H7 (cell line): ENCODE data around the gene CSPG4. TPM values are rescaled to one million over a fixed set of nuclear protein-coding genes. Genes with fewer than 3 reads are reported as not detected.
"Not testable (repeated sequence)": the region's sequence is repeated elsewhere in the genome, so short reads cannot be mapped to it uniquely, and the experiment has no call there.

Experiments
- DNase-seq: peaks from one replicate; pipeline ENCODE4 v3.0.0; 2012
- H3K27me3 ChIP-seq: 2 replicates; pipeline ENCODE4 v1.6.0; 2011; ENCODE audit warnings: mild to moderate bottlenecking, low read length; ENCODE audit not compliant: control insufficient read depth, insufficient read depth
- H3K36me3 ChIP-seq: replicated peaks from 2 replicates; pipeline ENCODE4 v1.5.1; 2011; ENCODE audit warnings: low read length; ENCODE audit not compliant: control insufficient read depth, insufficient read depth
- H3K4me3 ChIP-seq: 2 replicates; pipeline ENCODE4 v1.5.1; 2011; ENCODE audit warnings: low read depth, mild to moderate bottlenecking, control low read depth, low read length, moderate library complexity; ENCODE audit not compliant: insufficient read depth
- total RNA-seq: library from RNA; depleted of rRNA; stranded (reverse); fragments of >200 nt; shearing (Covaris generic); gene quantifications from 2 replicates; pipeline ENCODE4 v1.2.3, GENCODE V29; 2014

The CSPG4 gene
- total RNA-seq, 1 experiment from 2014 or later, result 4.3 TPM

DNA sequence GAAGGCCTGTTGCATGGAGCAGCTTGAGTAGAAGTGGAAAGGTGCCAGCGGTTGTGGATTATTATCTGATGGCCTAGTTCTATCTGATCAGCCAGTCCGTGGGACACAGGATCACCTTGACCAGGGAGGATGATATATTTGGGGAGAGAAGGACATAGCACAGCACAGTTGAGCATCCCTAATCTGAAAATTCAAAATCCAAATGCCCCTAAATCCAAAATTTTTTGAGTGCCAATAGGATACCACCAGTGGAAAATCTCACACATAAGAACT, 6.0 kb downstream of the CSPG4 start:
- no peaks in the 10 kb centered on the region for H3K36me3 ChIP-seq
- no peak for DNase-seq
- no peak overlapping the region for H3K4me3 ChIP-seq
- no peaks in the 10 kb centered on the region for H3K27me3 ChIP-seq

DNA sequence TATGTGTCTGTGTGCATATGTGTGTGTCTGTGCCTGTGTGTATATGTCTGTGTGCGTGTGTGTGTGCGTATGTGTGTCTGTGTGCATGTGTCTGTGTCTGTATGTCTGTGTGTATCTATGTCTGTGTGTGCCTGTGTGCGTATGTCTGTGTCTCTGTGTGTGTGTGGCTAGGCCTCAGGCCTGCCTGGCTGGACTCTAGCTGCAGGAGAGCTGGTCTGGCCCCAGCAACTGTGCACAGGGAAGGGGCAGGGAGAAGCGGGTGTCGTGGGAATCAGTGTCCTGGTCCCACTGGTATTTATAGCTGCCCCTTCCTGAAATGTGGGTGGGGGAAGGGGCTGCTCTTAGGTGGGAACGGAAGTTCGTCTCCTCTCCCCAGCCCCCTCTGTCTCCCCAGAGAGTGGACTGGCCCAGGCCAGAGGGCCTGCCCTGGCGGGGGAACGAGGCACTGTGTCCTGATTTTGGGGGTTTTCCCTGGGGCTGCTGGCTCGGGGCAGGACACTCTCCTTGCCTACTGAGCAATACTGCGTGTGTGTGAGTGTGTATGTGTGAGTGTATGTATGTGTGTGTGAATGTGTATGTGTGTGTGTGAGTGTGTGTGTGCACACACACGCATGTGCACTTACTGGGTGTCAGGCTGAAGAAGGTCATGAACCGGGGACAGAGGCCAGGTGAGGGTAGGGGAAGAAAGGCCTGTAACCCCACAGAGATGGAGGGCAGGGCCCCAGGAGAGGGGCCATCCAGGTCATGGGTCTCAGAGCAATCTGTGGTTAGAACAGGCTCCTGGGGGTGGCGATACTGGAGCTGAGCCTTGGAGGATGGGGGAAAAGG, 6.6 kb downstream of the CSPG4 start:
- Histone ChIP-seq H3K27me3 (no peaks in the 10 kb centered on the region), H3K4me3 (no peak overlapping the region), H3K36me3 (no peaks in the 10 kb centered on the region)
- peak; percentile 62 for DNase-seq

DNA sequence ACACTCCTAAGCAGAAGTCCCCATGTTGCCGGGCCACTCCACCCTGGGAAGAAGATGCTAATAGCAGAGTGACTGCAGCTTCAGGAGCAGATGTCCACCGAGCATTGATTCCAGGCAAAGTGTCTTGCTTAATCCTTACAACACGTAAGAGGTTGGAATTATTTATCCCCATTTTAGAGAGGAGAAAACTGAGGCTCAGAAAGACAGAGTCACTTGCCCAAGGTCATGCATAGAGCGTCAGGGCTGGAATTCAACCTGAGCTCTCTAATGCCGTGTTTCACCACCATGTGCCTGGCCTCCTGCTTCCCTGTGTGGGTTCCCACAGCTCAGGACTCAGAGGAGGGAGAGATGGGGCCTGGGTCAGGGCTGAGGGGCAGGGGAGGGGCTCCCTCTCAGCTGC, 7.3 kb downstream of the CSPG4 start:
- H3K36me3 ChIP-seq, H3K4me3 ChIP-seq, DNase-seq, H3K27me3 ChIP-seq: not testable (repeated sequence)

DNA sequence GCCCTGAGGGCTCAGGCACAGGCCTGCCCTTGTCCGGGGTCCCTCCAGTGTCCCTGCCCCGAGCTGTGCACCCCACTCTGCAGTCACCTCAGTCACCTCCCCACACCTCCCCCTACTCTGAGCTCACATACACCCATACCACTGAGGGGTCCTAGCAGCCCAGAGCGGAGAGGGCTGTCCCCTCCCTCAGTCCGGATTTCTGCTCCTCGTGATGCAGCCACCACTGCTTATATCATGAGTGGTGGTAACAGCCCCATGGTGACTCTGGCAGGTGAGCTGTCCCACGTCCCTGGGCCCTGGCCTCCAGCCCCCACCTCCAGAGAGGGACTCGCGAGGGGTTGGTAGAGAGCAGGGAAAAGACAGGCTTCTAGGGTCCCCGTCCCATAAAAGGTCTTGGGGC, 8.0 kb downstream of the CSPG4 start:
- DNase-seq, result no peak
- Histone ChIP-seq H3K27me3 (no peaks in the 10 kb centered on the region), H3K4me3 (no peak overlapping the region), H3K36me3 (no peaks in the 10 kb centered on the region)

DNA sequence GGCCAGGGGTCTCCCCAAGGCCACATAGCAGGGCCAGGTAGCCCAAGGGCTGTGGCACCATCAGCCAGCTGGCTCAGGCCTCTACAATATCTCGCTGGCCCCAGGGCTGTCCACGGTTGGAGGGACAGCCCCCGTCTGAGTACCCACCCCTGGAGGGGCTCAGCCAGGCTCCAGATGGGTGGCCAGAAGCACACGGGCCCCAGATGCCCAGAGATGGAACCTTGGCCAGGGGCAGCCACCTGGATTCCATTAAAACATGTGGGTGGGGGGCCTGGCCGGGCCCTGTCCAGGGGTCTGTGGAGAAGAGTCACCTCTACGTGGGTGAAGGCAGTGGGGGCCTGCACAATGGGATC, 8.4 kb downstream of the CSPG4 start:
- H3K27me3 ChIP-seq, result no peaks in the 10 kb centered on the region
- no peaks in the 10 kb centered on the region for H3K36me3 ChIP-seq
- no peak overlapping the region for H3K4me3 ChIP-seq
- DNase-seq, result no peak

DNA sequence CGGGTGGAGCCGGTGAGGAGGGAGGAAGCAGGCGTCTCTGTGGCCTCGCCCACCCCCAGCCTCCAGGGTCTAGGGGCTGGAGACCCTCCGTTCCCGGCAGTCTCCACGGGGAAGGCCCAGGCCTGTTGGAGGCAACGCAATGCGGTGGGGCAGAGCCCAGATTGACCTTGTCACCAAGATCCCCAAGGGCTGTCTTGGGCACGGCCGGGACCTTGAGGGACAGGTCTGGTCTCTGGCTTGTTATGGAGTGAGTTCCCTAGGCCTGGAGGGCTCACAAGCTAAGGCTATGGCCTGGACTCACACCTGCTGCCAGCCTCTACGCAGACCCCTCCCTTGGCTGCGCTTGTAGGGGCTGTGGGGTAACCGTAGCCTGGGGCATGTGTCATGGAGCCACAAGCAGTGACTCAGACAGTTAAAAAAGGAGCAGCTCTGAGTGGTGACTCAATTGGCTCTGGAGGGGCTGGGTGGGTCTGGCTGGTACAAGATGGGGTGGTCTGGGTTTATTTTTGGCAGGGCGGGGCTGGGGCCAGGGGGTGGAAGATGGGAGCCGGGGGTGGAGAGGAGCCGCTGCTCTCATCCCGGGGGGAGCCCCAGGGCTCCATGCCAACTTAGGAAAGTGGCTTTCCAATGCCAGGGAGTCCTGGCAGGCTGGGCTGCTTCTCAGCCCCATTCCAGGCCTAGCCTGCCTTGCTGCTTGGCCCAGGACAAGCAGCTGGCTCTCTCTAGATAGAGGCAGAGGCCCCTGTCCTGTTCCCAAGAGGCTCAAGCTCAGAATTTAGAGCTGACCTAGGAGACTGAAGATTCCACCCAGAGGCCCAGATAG, 9.0 kb downstream of the CSPG4 start:
- H3K27me3 ChIP-seq, H3K36me3 ChIP-seq, H3K4me3 ChIP-seq, DNase-seq: not testable (repeated sequence)

DNA sequence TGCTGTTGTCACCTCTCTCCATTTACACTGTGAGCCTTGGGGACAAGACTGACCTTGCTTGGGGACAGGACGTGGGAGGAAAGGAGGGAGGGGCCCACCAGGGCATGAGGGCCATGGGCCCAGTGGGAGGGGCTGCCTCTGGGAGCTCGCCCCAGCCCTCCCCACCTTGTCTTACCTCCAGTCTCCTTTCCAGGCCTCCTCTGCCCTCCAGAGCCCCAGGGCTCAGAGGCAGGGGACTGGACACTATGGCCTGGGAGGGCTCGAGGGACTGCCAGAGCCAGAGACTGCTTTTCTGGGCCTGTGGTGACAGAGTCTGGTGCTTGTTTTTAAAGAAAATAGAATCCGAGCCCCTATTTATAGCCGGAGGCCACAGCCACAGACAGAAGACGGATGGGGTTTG, 10.2 kb downstream of the CSPG4 start:
- DNase-seq, result no peak
- Histone ChIP-seq H3K36me3 (no peaks in the 10 kb centered on the region), H3K4me3 (no peak overlapping the region), H3K27me3 (no peaks in the 10 kb centered on the region)

DNA sequence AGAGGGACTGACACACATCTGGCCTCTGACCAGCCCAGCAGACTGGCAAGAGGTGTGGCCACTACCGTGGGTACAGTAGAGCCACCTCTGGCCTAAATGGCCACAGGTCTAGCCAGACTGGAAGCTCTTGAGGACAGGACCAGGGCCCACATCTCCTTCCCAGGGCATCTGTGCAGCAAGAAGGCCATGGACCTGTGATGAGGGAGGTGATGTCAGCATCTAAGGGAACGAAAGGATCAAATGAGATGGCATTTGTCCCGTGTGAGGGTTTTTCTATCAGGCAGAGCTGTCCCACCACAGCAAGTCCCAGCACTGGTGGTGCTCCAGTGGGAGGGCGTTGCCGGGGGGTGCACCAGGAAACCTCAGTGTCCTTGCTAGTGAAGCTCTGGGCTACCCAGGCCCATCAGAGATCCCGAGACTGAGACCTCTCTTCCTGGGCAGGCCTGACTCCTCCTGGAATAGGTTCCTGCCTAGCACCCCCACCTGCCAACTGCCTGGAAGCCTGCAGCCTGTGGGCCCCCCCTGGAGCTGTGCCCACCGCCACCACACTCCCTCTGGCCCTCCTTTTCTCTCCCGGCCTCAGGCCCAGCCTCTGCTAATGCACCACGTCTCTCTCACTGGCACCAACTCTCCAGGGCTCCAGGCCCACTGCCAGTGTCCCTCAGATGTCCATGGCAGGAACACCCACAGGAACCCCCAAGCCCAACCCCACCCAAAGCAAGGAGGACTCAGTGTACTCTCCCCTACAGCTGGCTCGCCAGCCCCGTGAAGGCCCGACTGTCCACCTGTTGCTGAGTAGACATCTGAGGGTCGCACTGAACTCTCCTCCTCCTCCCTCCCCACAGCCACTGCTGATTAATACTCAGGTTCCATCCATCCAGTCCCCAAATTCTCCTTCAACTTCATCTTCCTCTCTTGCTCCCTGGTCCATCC, 11.3 kb downstream of the CSPG4 start:
- H3K36me3 ChIP-seq, H3K4me3 ChIP-seq, H3K27me3 ChIP-seq, DNase-seq: not testable (repeated sequence)

DNA sequence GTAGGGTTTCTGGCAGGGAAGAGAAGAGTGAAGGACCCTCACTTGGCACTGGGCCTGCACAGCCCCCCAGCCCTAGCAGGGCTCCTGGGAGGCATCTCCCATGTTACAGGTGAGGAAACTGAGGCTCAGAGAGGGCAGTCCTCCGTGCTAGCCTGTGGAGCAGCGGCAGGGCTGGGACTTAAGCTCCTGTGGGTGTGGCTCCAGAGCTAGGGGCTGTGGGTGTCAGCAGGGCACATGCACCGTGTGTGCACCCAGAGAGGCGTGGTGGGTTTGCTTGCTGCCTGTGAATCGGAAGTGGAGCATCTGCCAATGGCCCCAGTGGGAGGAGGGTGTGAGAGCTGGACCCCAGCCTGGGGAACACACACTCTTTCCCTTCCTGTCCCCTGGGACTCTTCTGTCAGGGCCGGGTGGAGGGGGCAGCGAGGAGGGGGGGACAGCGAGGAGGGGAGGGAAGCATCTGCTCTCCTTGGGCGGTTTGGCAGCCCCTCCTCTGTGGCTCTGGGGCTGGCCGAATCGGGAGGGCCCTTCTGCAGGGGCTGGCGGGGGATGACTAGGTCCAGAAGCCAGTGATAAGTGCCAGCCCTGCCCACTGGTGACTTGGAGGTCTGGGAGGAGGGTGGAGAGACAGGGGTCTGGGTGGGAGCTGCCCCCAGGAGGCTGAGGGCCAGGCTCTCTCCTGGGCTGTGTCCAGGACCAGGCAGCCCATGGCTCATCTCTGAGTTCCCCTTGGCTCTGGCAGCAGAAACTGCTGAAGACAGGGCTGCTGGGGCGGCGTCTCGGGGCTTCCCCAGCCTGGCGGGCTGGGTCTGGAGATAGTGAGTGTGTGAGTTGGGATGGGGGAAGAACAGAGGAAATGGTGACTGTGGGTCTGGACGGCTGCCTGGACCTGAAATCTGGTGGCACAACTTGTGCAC, 12.4 kb downstream of the CSPG4 start:
- DNase-seq, H3K27me3 ChIP-seq, H3K4me3 ChIP-seq, H3K36me3 ChIP-seq: not testable (repeated sequence)

DNA sequence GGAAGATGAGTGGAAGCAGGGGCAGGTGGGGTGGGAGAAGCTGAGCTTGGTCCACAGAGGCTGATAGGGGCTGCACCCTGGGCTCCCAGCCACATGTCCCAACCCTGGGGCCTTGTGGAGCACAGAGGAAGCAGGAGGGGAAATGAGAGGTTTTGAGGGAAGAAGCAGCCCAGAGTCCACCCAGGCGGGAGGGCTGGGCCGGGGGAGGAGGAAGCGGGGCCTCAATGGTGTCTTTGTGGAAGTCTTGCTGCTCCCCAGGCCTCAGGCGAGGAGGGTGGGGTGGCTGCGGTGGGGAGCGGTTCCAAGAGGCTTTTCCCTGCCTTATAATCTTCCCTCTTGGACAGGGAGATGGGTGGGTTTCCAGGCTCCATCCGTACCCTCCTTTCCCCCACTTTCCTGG, 13.1 kb downstream of the CSPG4 start:
- H3K36me3 ChIP-seq, DNase-seq, H3K27me3 ChIP-seq, H3K4me3 ChIP-seq: not testable (repeated sequence)

DNA sequence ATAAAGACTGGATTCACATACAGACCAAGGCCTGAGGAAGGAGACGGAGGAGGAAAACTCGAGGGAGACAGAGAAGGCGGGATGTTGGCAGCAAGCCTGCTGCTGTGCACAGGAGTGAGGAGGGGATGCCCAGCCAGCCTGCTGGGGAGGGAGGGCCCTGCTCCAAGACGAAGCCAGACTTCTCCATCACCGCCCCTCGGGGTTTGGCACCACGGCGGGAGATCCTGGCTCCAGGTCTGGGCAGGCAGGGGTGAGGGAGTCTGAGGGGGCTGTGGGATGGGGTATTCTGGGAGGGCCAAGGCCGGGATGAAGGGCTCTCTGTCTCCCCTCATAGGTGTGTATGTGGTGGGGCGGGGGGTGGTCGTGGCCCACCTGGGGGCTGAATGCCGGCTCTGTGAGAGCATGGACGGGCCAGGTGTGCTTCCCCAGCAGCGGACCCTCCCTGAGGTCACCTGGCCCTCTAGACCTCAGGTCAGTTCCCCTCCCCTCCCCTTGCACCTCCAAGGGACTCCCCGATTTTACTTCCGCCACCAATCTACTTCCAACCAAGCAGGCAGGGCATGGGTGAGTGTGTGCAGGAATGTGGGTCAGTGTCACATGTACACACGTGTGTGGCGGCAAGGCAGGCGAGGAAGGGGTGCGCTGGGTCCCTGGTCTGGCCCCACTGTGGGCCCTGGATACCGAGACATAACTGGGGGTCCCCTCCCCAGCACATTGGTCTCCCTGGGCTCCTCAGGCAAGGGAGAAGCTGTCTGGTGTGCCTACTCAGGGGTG, 14.5 kb downstream of the CSPG4 start:
- H3K4me3 ChIP-seq, H3K36me3 ChIP-seq, H3K27me3 ChIP-seq, DNase-seq: not testable (repeated sequence)

DNA sequence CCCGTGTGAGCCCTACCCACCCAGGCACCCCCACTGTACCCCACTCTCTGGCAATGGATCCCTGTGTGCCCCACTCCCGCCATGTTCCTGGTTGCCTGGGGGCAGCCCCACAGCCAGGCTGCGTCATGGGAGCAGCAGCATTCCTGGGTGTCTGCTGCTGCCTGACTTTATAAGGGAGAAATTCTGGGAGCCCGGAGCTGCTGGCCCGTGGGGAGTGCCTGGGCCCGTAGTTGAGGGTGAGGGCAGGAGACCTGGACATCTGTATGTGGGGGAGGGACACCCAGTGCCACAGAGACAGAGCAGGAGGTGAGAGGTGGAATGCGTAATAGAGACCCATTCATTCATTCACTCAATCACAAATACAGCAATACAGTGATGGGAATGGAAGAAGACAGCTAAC, 15.1 kb downstream of the CSPG4 start:
- Histone ChIP-seq H3K4me3 (no peak overlapping the region), H3K27me3 (no peaks in the 10 kb centered on the region), H3K36me3 (no peaks in the 10 kb centered on the region)
- DNase-seq, result peak; percentile 58

DNA sequence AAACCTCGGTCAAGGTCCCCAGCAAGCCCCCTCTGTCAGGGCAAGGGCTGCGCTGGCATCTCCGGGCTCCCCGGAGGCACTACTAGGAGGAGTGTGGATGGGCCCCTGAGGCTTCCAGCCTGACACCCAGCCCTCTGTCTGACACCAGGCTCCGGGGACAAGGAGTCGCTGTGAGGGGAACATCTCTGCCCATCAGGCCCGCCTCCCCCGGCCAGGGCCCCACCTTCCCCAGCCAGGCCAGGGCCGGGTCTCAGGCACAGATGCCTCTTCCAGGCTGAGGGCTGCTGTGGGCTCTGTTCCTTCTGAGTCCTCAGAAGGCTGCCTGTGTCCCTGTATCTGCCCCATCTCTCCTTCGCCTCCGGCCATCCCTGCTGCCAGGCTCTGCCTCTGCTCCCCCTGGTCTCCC, 15.8 kb downstream of the CSPG4 start:
- no peaks in the 10 kb centered on the region for H3K36me3 ChIP-seq
- no peaks in the 10 kb centered on the region for H3K27me3 ChIP-seq
- peak; percentile 71 for DNase-seq
- H3K4me3 ChIP-seq, result no peak overlapping the region
